ENCODE results near the gene GSDME. TPM values are rescaled to one million over a fixed set of nuclear protein-coding genes. Genes with fewer than 3 reads are reported as not detected.
A peak's percentile ranks its signal among the peaks of the same experiment; 100 is the strongest.

GSDME gene
- total RNA-seq, 1 donor from 2014 or later: 63.7 TPM

DNA sequence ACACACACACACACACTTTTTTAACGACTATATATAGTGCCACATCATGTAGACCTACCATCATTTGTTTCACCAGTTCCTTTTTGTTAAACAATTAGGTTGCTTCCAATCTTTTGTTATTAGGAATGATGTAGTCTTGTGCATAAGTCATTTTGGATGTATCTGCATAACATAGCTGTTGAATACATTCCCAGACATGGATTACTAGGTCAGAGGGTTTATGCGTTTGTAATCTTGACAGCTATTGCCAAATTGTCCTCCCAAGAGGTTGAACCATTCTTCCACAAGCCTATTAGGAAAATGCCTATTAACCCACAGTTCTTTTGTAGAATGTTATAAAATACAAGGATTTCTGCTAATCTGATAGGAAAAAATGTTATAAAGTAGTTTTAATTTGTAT, 96.7 kb downstream of the GSDME start:
- DNase-seq (ENCODE audit: low read depth): no peak
- FAIRE-seq: no peak
- Histone ChIP-seq H3K36me3 (ENCODE audit: control insufficient read depth, insufficient read depth, low read length) (no peaks in the 10 kb centered on the region), H3K4me3 (ENCODE audit: low read depth, low read length) (no peak overlapping the region), H3K27me3 (ENCODE audit: control insufficient read depth, insufficient read depth, low read length) (no peaks in the 10 kb centered on the region)
- TF ChIP-seq, protein P1, sequence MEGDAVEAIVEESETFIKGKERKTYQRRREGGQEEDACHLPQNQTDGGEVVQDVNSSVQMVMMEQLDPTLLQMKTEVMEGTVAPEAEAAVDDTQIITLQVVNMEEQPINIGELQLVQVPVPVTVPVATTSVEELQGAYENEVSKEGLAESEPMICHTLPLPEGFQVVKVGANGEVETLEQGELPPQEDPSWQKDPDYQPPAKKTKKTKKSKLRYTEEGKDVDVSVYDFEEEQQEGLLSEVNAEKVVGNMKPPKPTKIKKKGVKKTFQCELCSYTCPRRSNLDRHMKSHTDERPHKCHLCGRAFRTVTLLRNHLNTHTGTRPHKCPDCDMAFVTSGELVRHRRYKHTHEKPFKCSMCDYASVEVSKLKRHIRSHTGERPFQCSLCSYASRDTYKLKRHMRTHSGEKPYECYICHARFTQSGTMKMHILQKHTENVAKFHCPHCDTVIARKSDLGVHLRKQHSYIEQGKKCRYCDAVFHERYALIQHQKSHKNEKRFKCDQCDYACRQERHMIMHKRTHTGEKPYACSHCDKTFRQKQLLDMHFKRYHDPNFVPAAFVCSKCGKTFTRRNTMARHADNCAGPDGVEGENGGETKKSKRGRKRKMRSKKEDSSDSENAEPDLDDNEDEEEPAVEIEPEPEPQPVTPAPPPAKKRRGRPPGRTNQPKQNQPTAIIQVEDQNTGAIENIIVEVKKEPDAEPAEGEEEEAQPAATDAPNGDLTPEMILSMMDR (IDR thresholded peaks at IDR 0.05; ENCODE audit: insufficient read depth, low read length, severe bottlenecking): no peak

DNA sequence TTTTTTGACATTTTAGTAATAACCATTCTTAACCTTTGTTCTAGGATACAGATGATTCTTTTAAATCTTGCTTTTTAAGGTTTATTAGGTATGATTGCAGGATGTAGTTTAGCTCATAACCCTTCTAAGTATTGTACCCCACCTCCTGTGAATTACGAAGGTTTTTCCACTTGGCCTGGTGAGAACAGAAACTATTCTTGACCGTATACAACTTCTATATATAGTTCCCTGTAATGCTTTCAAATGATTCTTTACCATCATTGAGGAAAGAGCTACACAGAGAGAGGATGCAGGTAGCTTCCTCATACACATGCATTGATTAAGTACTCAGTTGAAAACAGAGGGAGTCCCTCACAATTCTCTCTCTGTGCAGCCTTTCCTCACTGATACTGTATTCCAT, 97.8 kb downstream of the GSDME start:
- H3K36me3 ChIP-seq (ENCODE audit: control insufficient read depth, insufficient read depth, low read length): no peaks in the 10 kb centered on the region
- TF ChIP-seq, protein P1 (IDR thresholded peaks at IDR 0.05; ENCODE audit: insufficient read depth, low read length, severe bottlenecking): no peak
- no peak overlapping the region for H3K4me3 ChIP-seq (ENCODE audit: low read depth, low read length)
- H3K27me3 ChIP-seq (ENCODE audit: control insufficient read depth, insufficient read depth, low read length): no peaks in the 10 kb centered on the region
- no peak for DNase-seq (ENCODE audit: low read depth)
- FAIRE-seq: no peak

GRCh38 chr7:24657980-24658379, 99.3 kb downstream of the GSDME start:
- Histone ChIP-seq H3K4me3 (ENCODE audit: low read depth, low read length) (no peak overlapping the region), H3K27me3 (ENCODE audit: control insufficient read depth, insufficient read depth, low read length) (no peaks in the 10 kb centered on the region), H3K36me3 (ENCODE audit: control insufficient read depth, insufficient read depth, low read length) (no peaks in the 10 kb centered on the region)
- DNase-seq (ENCODE audit: low read depth): no peak
- no peak for FAIRE-seq
- TF ChIP-seq, protein P1 (IDR thresholded peaks at IDR 0.05; ENCODE audit: insufficient read depth, low read length, severe bottlenecking): no peak

- Histone ChIP-seq H3K27me3 (ENCODE audit: control insufficient read depth, insufficient read depth, low read length) (no peaks in the 10 kb centered on the region), H3K36me3 (ENCODE audit: control insufficient read depth, insufficient read depth, low read length) (no peaks in the 10 kb centered on the region), H3K4me3 (ENCODE audit: low read depth, low read length) (no peak overlapping the region)
- FAIRE-seq (no peak), DNase-seq (ENCODE audit: low read depth) (no peak)
- TF ChIP-seq, protein P1 (IDR thresholded peaks at IDR 0.05; ENCODE audit: insufficient read depth, low read length, severe bottlenecking): no peak
Observed at GRCh38 chr7:24656608-24657007, 100.7 kb downstream of the GSDME start.

GRCh38 chr7:24654305-24654704, 103.0 kb downstream of the GSDME start:
- H3K27me3 ChIP-seq (ENCODE audit: control insufficient read depth, insufficient read depth, low read length): no peaks in the 10 kb centered on the region
- no peak overlapping the region for H3K4me3 ChIP-seq (ENCODE audit: low read depth, low read length)
- H3K36me3 ChIP-seq (ENCODE audit: control insufficient read depth, insufficient read depth, low read length): no peaks in the 10 kb centered on the region
- FAIRE-seq: no peak
- no peak for DNase-seq (ENCODE audit: low read depth)
- TF ChIP-seq, protein P1 (IDR thresholded peaks at IDR 0.05; ENCODE audit: insufficient read depth, low read length, severe bottlenecking): no peak

GRCh38 chr7:24653316-24654085, 103.8 kb downstream of the GSDME start:
- TF ChIP-seq, protein P1 (IDR thresholded peaks at IDR 0.05; ENCODE audit: insufficient read depth, low read length, severe bottlenecking): no peak
- H3K27me3 ChIP-seq (ENCODE audit: control insufficient read depth, insufficient read depth, low read length): no peaks in the 10 kb centered on the region
- FAIRE-seq (no peak), DNase-seq (ENCODE audit: low read depth) (peak; percentile 17)
- H3K36me3 ChIP-seq (ENCODE audit: control insufficient read depth, insufficient read depth, low read length): no peaks in the 10 kb centered on the region
- H3K4me3 ChIP-seq (ENCODE audit: low read depth, low read length): no peak overlapping the region

Measured in bronchial epithelial cell (primary cell).